GM12892 (cell line): Measurements from ENCODE around the gene SPRYD3.

ENCODE experiments used
- POLR2A ChIP-seq: IDR thresholded peaks from 2 replicates; pipeline ENCODE4 v1.6.1; 2011; ENCODE audit warnings: low read depth, low read length, control low read depth
- POLR2AphosphoS5 ChIP-seq: IDR thresholded peaks from 2 replicates; pipeline ENCODE4 v1.6.1; 2011; ENCODE audit warnings: low read depth, low read length, control low read depth

DNA sequence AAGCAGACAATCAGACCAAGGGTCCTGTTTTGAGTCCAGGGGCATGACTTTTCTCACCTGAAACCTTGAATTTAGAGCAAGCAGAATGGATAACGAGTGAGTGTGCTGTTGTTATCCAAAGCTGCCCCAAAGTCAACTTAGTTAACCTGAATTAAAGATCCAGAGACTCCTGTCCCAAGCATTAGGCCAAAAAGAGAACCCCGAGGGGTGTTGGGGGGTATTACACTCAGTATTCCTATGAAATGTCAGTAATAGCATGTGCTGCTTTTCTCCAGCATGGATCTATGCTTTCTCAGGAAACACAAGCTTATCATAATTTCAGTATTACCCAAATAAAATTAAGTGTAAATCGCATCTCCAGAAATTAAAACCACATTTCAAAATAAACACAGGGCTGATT lies 53.9 kb downstream of the SPRYD3 start:
- no peak for TF ChIP-seq POLR2A
- TF ChIP-seq POLR2AphosphoS5, result no peak
